DMS114 treated with DMSO at 0.1 percent for 48 hours (cell line): ENCODE results near the gene ARMH4.

ENCODE experiments used
- DNase-seq: peaks from one replicate; lab custom pipeline; 2025; ENCODE audit not compliant: unreplicated experiment; lab: John Stamatoyannopoulos, UW

The ARMH4 gene

GRCh38 chr14:58152014-58152857 lies at the start of gene ARMH4:
Gene ARMH4 (minus strand): TSS chr14:58152213. CDS start chr14:58139358, 12,855 bp downstream.
- DNase-seq: peak; percentile 64

GRCh38 chr14:58200846-58201245 lies 48.8 kb upstream of the ARMH4 start:
- no peak for DNase-seq

- no peak for DNase-seq
Measured at GRCh38 chr14:58200480-58200841, 48.4 kb upstream of the ARMH4 start.

GRCh38 chr14:58199726-58200479 lies 47.9 kb upstream of the ARMH4 start, which contains the start of gene ACTR10:
Gene ACTR10 (plus strand): TSS chr14:58200149. CDS start chr14:58200218, 69 bp downstream.
- peak; percentile 48 for DNase-seq

GRCh38 chr14:58198086-58198485 lies 46.1 kb upstream of the ARMH4 start:
- no peak for DNase-seq

GRCh38 chr14:58196198-58196597 lies 44.2 kb upstream of the ARMH4 start:
- no peak for DNase-seq

GRCh38 chr14:58193542-58193941 lies 41.5 kb upstream of the ARMH4 start:
- DNase-seq: no peak

GRCh38 chr14:58191763-58192601 lies 40.0 kb upstream of the ARMH4 start:
- DNase-seq: no peak

GRCh38 chr14:58189176-58189575 lies 37.2 kb upstream of the ARMH4 start:
- no peak for DNase-seq

- no peak for DNase-seq
Measured at GRCh38 chr14:58177125-58177524, 25.1 kb upstream of the ARMH4 start.

GRCh38 chr14:58171090-58171489 lies 19.1 kb upstream of the ARMH4 start:
- no peak for DNase-seq

- no peak for DNase-seq
Measured at GRCh38 chr14:58167891-58168290, 15.9 kb upstream of the ARMH4 start.

GRCh38 chr14:58167057-58167456 lies 15.0 kb upstream of the ARMH4 start:
- DNase-seq: no peak

GRCh38 chr14:58166005-58166983 lies 14.3 kb upstream of the ARMH4 start:
- DNase-seq: peak; percentile 46

GRCh38 chr14:58160561-58160960 lies 8.5 kb upstream of the ARMH4 start:
- no peak for DNase-seq

- peak; percentile 7 for DNase-seq
Measured at GRCh38 chr14:58151133-58152013, 640 bp downstream of the ARMH4 start.

GRCh38 chr14:58150243-58150805 lies 1.7 kb downstream of the ARMH4 start:
- DNase-seq: no peak

GRCh38 chr14:58149196-58149595 lies 2.8 kb downstream of the ARMH4 start:
- no peak for DNase-seq

- no peak for DNase-seq
Measured at GRCh38 chr14:58146399-58146798, 5.6 kb downstream of the ARMH4 start.
